OCI-M2 (cell line): ENCODE measurements around the gene TMEM121.
"Not testable (repeated sequence)": the region's sequence is repeated elsewhere in the genome, so short reads cannot be mapped to it uniquely, and the experiment has no call there.

Experiments
- DNase-seq: peaks from one replicate; lab custom pipeline; 2025; ENCODE audit not compliant: unreplicated experiment; lab: John Stamatoyannopoulos, UW

TMEM121 gene

GRCh38 chr14:105541218-105541875, 15.0 kb downstream of the TMEM121 start:
- DNase-seq: no peak

GRCh38 chr14:105545676-105546075, 19.3 kb downstream of the TMEM121 start:
- DNase-seq: not testable (repeated sequence)

GRCh38 chr14:105546410-105546809, 20.0 kb downstream of the TMEM121 start:
- not testable (repeated sequence) for DNase-seq

GRCh38 chr14:105547072-105547471, 20.7 kb downstream of the TMEM121 start:
- DNase-seq: not testable (repeated sequence)

GRCh38 chr14:105547741-105548169, 21.4 kb downstream of the TMEM121 start:
- DNase-seq: no peak

- no peak for DNase-seq
Observed at GRCh38 chr14:105549481-105549880, 23.1 kb downstream of the TMEM121 start.

GRCh38 chr14:105554022-105554421, 27.6 kb downstream of the TMEM121 start:
- DNase-seq: no peak

GRCh38 chr14:105554523-105554922, 28.1 kb downstream of the TMEM121 start:
- DNase-seq: no peak

GRCh38 chr14:105557671-105558070, 31.3 kb downstream of the TMEM121 start:
- DNase-seq: not testable (repeated sequence)

- not testable (repeated sequence) for DNase-seq
Observed at GRCh38 chr14:105558449-105559154, 32.2 kb downstream of the TMEM121 start.

GRCh38 chr14:105559384-105560047, 33.1 kb downstream of the TMEM121 start:
- not testable (repeated sequence) for DNase-seq

- DNase-seq: not testable (repeated sequence)
Observed at GRCh38 chr14:105560048-105560669, 33.8 kb downstream of the TMEM121 start.

GRCh38 chr14:105561345-105561744, 35.0 kb downstream of the TMEM121 start:
- not testable (repeated sequence) for DNase-seq

- no peak for DNase-seq
Observed at GRCh38 chr14:105562713-105563346, 36.4 kb downstream of the TMEM121 start.

GRCh38 chr14:105563347-105563737, 37.0 kb downstream of the TMEM121 start:
- DNase-seq: no peak

- DNase-seq: not testable (repeated sequence)
Observed at GRCh38 chr14:105564536-105564935, 38.2 kb downstream of the TMEM121 start.

- not testable (repeated sequence) for DNase-seq
Observed at GRCh38 chr14:105565185-105565919, 39.0 kb downstream of the TMEM121 start.

GRCh38 chr14:105566248-105567163, 40.1 kb downstream of the TMEM121 start:
- not testable (repeated sequence) for DNase-seq
